ENCODE data around the gene INTS14. TPM values are rescaled to one million over a fixed set of nuclear protein-coding genes. Genes with fewer than 3 reads are reported as not detected.
"Not testable (repeated sequence)": the region's sequence is repeated elsewhere in the genome, so short reads cannot be mapped to it uniquely, and the experiment has no call there.

INTS14 gene
- total RNA-seq, 3 donors from 2014 or later (not counting 1 experiment from before 2014, with no cell fraction given) = 23.5 to 33.6 (median 26.4) TPM

GRCh38 chr15:65551183-65551582, 59.7 kb downstream of the INTS14 start:
- 84% methylated on average over 2 of the region's 2 CpGs for WGBS (ENCODE audit: insufficient coverage)
- Mint-ChIP-seq H3K27me3 (ENCODE audit: low read depth in 2 of 2) (no peaks in the 10 kb centered on the region), H3K27ac (no peak overlapping the region)

GRCh38 chr15:65550681-65551098, 60.2 kb downstream of the INTS14 start:
- Histone ChIP-seq H3K27ac (ENCODE audit: low read length) (no peak overlapping the region), H3K36me3 (ENCODE audit: control insufficient read depth, insufficient read depth, low read length) (no peaks in the 10 kb centered on the region), H3K27me3 (ENCODE audit: control insufficient read depth, insufficient read depth, low read length) (no peaks in the 10 kb centered on the region), H3K9me3 (ENCODE audit: control insufficient read depth, insufficient read depth, low read length) (no peaks in the 10 kb centered on the region), H3K4me3 (ENCODE audit: low read length) (no peak overlapping the region), H3K4me1 (ENCODE audit: control insufficient read depth, insufficient read depth, low read length) (no peaks in the 10 kb centered on the region)
- no peak for DNase-seq
- WGBS (ENCODE audit: insufficient coverage) = 76% methylated on average over 3 of the region's 3 CpGs
- H3K36me3 Mint-ChIP-seq = no peaks in the 10 kb centered on the region
- intact Hi-C loops (cut with micrococcal nuclease) = no loop called here
- TF ChIP-seq CTCF (IDR thresholded peaks at IDR 0.05) = no peak
- no peak overlapping the region for H3K4me3 Mint-ChIP-seq
- no peaks in the 10 kb centered on the region for H3K27me3 Mint-ChIP-seq (ENCODE audit: low read depth in 2 of 2)
- H3K9me3 Mint-ChIP-seq = no peaks in the 10 kb centered on the region
- H3K27ac Mint-ChIP-seq = no peak overlapping the region
- ATAC-seq = no peak
- peaks cover 10 to 15% of the 10 kb centered on the region in 2 donors for H3K4me1 Mint-ChIP-seq

More at GRCh38 chr15:65551183-65551582, 59.7 kb downstream of the INTS14 start:
- Mint-ChIP-seq H3K4me1 (peaks cover 10 to 15% of the 10 kb centered on the region in 2 donors), H3K9me3 (no peaks in the 10 kb centered on the region), H3K36me3 (no peaks in the 10 kb centered on the region), H3K4me3 (no peak overlapping the region)
- DNase-seq = no peak
- no peaks in the 10 kb centered on the region for H3K36me3 ChIP-seq (ENCODE audit: control insufficient read depth, insufficient read depth, low read length)
- H3K9me3 ChIP-seq (ENCODE audit: control insufficient read depth, insufficient read depth, low read length) = no peaks in the 10 kb centered on the region
- ATAC-seq = no peak
- intact Hi-C loops (cut with micrococcal nuclease) = no loop called here
- no peaks in the 10 kb centered on the region for H3K27me3 ChIP-seq (ENCODE audit: control insufficient read depth, insufficient read depth, low read length)
- H3K4me1 ChIP-seq (ENCODE audit: control insufficient read depth, insufficient read depth, low read length) = no peaks in the 10 kb centered on the region
- no peak overlapping the region for H3K4me3 ChIP-seq (ENCODE audit: low read length)
- H3K27ac ChIP-seq (ENCODE audit: low read length) = no peak overlapping the region
- no peak for TF ChIP-seq CTCF (IDR thresholded peaks at IDR 0.05)

- H3K9me3 Mint-ChIP-seq; H3K27ac Mint-ChIP-seq; H3K27me3 ChIP-seq (ENCODE audit: control insufficient read depth, insufficient read depth, low read length); H3K4me1 ChIP-seq (ENCODE audit: control insufficient read depth, insufficient read depth, low read length); H3K4me3 ChIP-seq (ENCODE audit: low read length); H3K36me3 Mint-ChIP-seq; H3K36me3 ChIP-seq (ENCODE audit: control insufficient read depth, insufficient read depth, low read length); H3K4me3 Mint-ChIP-seq; H3K27me3 Mint-ChIP-seq (ENCODE audit: low read depth in 2 of 2); H3K27ac ChIP-seq (ENCODE audit: low read length); ATAC-seq; H3K9me3 ChIP-seq (ENCODE audit: control insufficient read depth, insufficient read depth, low read length); DNase-seq; intact Hi-C loops (cut with micrococcal nuclease): not testable (repeated sequence)
- peaks cover 10 to 15% of the 10 kb centered on the region in 2 donors for H3K4me1 Mint-ChIP-seq
- 100% methylated on average over 3 of the region's 9 CpGs for WGBS (ENCODE audit: insufficient coverage)
Measured at GRCh38 chr15:65549288-65549687, 61.6 kb downstream of the INTS14 start.

GRCh38 chr15:65547841-65548240, 63.1 kb downstream of the INTS14 start:
- H3K27me3 ChIP-seq (ENCODE audit: control insufficient read depth, insufficient read depth, low read length) = no peaks in the 10 kb centered on the region
- H3K4me3 Mint-ChIP-seq = no peak overlapping the region
- no peaks in the 10 kb centered on the region for H3K9me3 Mint-ChIP-seq
- no peaks in the 10 kb centered on the region for H3K9me3 ChIP-seq (ENCODE audit: control insufficient read depth, insufficient read depth, low read length)
- H3K27ac Mint-ChIP-seq = no peak overlapping the region
- ATAC-seq (no peak), DNase-seq (no peak)
- no peaks in the 10 kb centered on the region for H3K36me3 Mint-ChIP-seq
- H3K27ac ChIP-seq (ENCODE audit: low read length) = no peak overlapping the region
- H3K4me1 Mint-ChIP-seq = peaks cover 10 to 15% of the 10 kb centered on the region in 2 donors
- no peaks in the 10 kb centered on the region for H3K36me3 ChIP-seq (ENCODE audit: control insufficient read depth, insufficient read depth, low read length)
- no peaks in the 10 kb centered on the region for H3K4me1 ChIP-seq (ENCODE audit: control insufficient read depth, insufficient read depth, low read length)
- H3K27me3 Mint-ChIP-seq (ENCODE audit: low read depth in 2 of 2) = no peaks in the 10 kb centered on the region
- TF ChIP-seq CTCF (IDR thresholded peaks at IDR 0.05) = no peak
- intact Hi-C loops (cut with micrococcal nuclease) = no loop called here
- no peak overlapping the region for H3K4me3 ChIP-seq (ENCODE audit: low read length)
